Stimulated activated CD4-positive, alpha-beta T cell treated with anti-CD3 and anti-CD28 coated beads, Interleukin-15, amount 100 ng/mL, for 48 hours (primary cell): ENCODE data around the gene SECISBP2.
A peak's percentile ranks its signal among the peaks of the same experiment; 100 is the strongest.
"Not testable (repeated sequence)": the region's sequence is repeated elsewhere in the genome, so short reads cannot be mapped to it uniquely, and the experiment has no call there.

Source experiments
- DNase-seq, 2 donors: peaks; one replicate each; pipeline ENCODE4 v3.0.0-alpha.2; 2020; ENCODE audit warnings: low read depth in 2 of 2

SECISBP2 gene

GRCh38 chr9:89318123-89319014 is at the start of gene SECISBP2:
TSS of gene SECISBP2 (plus strand) at chr9:89318500. CDS start at chr9:89318577, 77 bp downstream.
- peak; percentile 91 for DNase-seq

- DNase-seq: no peak
Observed at GRCh38 chr9:89273528-89274279, 44.6 kb upstream of the SECISBP2 start.

- peak; percentile 12 to 32 for DNase-seq
Observed at GRCh38 chr9:89274838-89275237, 43.5 kb upstream of the SECISBP2 start.

- DNase-seq: not testable (repeated sequence)
Observed at GRCh38 chr9:89276040-89276439, 42.3 kb upstream of the SECISBP2 start.

DNA sequence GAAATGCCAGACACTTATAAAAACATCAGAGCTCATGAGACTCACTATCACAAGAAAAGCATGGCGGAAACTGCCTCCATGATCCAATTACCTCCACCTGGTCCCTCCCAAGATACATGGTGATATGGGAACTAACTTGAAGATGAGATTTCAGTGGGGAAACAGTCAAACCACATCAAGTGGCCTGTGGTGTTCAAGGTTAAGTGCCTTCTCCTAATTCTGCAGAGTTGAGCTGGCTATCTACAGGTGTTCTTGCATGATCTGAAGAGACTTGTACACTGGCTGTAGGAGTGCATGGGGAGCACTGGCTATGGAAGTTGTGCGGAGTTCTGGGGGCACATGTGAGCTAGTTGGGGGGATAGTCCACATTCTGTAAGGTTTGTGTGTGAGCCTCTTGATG is 41.3 kb upstream of the SECISBP2 start:
- DNase-seq: no peak

GRCh38 chr9:89277454-89277853 is 40.8 kb upstream of the SECISBP2 start:
- no peak for DNase-seq

GRCh38 chr9:89278551-89278950 is 39.7 kb upstream of the SECISBP2 start:
- DNase-seq: no peak

DNA sequence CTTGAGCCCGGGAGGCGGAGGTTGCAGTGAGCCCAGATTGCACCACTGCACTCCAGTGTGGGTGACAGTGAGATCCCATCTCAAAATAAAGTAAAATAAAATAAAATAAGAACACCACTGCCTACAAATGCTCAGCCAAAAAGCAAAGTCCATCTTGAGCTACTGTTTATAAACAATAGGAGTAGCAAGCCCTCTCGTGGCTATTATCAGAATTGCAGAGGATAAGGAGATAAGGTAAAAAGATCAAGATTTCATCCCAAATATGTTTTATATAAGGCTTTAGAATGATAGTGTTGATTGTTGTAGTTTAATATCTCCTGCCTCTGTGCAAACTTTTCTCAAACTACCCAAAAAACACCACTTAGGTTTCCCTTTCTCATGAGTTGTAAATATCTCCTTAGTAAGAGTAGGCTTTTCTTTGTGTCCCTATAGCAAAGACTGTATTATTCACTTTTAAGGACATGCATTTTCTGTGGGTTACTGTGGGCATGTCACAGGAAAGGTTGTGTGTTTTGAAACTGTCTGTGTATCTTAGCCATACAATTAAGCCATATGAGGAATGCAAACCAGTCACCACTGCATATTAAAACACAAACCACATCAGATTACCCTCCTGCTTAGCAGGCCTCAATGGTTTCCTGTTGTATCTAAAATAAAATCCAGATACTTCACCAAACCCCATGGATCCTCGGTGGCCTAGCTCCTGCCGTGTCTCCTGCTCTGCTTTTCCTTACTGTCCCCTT is 39.1 kb upstream of the SECISBP2 start:
- no peak for DNase-seq

- DNase-seq: no peak
Observed at GRCh38 chr9:89281106-89281505, 37.2 kb upstream of the SECISBP2 start.

DNA sequence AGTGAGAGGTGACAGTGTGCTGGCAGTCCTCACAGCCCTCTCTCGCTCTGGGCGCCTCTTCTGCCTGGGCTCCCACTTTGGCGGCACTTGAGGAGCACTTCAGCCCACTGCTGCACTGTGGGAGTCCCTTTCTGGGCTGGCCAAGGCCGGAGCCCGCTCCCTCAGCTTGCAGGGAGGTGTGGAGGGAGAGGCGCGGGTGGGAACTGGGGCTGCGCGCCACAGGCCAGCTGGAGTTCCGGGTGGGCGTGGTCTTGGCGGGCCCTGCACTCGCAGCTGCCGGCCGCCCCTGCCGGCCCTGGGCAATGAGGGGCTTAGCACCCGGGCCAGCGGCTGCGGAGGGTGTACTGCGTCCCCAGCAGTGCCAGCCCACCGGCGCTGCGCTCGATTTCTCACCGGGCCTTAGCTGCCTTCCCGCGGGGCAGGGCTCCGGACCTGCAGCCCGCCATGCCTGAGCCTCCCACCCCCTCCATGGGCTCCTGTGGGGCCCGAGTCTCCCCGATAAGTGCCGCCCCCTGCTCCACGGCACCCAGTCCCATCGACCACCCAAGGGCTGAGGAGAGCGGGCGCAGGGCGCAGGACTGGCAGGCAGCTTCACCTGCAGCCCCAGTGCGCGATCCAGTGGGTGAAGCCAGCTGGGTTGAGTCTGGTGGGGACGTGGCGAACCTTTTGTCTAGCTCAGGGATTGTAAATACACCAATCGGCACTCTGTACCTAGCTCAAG is 35.9 kb upstream of the SECISBP2 start:
- not testable (repeated sequence) for DNase-seq

GRCh38 chr9:89284076-89284475 is 34.2 kb upstream of the SECISBP2 start:
- no peak for DNase-seq

- DNase-seq: no peak
Observed at GRCh38 chr9:89291741-89292140, 26.6 kb upstream of the SECISBP2 start.

DNA sequence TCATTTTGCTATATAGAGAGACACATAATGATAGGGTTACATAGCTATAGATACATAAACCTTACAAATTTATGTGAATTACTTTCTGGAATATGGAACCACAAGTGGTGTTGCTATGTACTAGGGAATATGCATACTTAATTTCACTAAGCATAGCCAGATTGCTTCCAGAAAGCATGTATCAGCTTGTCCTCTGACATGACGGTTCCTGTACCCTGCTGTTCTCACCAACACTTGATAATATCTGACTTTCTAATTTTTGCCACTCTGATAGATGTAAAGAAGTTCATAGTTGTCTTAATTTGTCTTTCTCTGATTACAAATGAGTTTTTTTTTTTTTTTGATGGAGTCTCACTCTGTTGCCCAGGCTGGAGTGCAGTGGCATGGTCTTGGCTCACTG is 25.3 kb upstream of the SECISBP2 start:
- DNase-seq: no peak

- no peak for DNase-seq
Observed at GRCh38 chr9:89295400-89295799, 22.9 kb upstream of the SECISBP2 start.

GRCh38 chr9:89301996-89302395 is 16.3 kb upstream of the SECISBP2 start:
- DNase-seq: not testable (repeated sequence)

GRCh38 chr9:89304020-89304833 is 14.1 kb upstream of the SECISBP2 start:
- no peak for DNase-seq

DNA sequence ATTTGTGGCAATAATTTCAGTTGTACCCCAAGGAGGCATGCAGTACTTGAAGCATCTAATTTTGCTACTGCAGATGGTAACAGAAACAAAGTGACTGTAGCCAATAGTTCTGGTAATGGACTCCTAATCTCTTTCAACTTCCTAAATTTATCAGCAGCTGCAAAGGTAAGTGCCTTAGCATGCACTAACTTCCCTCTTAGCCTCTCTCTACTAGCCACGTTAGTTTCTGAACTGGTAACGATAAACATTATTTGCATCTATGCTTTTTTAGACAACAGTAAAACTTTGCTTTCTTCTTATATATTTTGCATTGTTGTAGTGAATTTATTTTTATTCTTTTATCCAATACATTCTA is 13.5 kb upstream of the SECISBP2 start:
- DNase-seq: no peak

- no peak for DNase-seq
Observed at GRCh38 chr9:89305868-89306267, 12.4 kb upstream of the SECISBP2 start.

DNA sequence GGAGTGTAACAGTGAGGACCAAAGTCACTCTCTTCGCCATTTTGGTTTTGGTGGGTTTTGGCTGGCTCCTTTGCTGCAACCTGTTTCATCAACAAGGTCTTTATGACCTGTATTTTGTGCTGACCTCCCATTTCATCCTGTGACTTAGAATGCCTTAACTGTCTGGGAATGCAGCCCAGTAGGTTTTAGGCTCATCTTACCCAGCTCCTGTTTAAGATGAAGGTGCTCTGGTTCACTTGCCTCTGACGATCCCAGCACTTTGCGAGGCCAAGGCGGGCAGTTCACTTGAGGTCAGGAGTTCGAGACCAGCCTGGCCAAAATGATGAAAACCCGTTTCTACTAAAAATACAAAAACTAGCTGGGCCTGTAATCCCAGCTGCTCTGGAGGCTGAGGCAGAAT is 9.1 kb upstream of the SECISBP2 start:
- no peak for DNase-seq

DNA sequence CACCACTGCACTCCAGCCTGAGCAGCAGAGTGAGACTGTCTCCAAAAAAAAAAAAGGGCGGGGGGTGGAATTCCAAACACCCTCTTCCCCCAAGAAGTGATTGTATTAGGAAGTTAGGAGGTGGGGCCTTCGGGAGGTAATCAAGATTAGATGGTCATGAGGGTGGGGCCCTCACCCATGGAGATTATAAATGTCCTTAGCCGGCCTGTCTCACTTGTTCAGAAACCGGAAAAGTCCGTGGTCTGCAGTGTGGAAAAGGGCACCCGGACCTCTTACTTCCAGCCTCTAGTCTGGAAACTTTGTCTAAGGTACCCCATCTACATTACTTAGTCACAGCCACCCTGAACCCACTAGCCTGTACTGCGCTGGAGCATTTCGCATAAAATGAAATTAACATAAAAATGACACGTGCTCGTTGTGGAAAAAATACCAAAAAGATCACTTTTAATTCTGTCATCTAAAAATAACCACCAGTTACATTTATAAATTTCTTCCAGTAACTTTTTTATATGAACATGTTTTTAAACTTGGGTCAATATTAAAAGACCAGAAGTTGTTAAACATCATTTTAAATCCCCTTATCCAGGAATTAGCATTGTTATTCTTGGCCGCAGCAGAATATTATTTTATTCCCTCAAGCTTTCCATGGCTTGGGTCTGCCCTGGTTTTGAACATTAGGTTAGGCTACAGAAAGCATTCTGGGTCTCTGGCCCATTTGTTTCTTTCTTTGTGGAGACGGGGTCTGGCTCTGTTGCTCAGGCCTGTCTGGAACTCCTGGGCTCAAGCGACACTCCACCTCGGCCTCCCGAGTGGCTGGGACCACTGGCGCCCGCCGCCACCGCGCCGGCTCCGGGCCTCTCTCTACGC is 8.5 kb upstream of the SECISBP2 start:
- DNase-seq: no peak
